K562 (cell line): Measurements from ENCODE around the gene CTCF. TPM values are rescaled to one million over a fixed set of nuclear protein-coding genes. Genes with fewer than 3 reads are reported as not detected.

Source experiments
- CXXC5 ChIP-seq: fragments of 250-450 bp; sonication (Bioruptor Pico); IDR thresholded peaks from 2 replicates; pipeline ENCODE4 v1.8.0; 2022; ENCODE audit warnings: inconsistent platforms, mild to moderate bottlenecking, moderate library complexity
- E2F5 ChIP-seq: sonication (generic); formaldehyde crosslinking; IDR thresholded peaks from 2 replicates; pipeline ENCODE4 v1.8.0; 2022; ENCODE audit warnings: mild to moderate bottlenecking, missing genetic modification reagents
- HBP1 ChIP-seq: fragments of 450-650 bp; formaldehyde crosslinking; IDR thresholded peaks from 2 replicates; pipeline ENCODE4 v1.4.0; 2022; ENCODE audit warnings: missing genetic modification characterization
- HNRNPL ChIP-seq: fragments of 200-400 bp; formaldehyde crosslinking; IDR thresholded peaks from 2 replicates; pipeline ENCODE4 v1.6.1; 2017; ENCODE audit warnings: low read depth, mild to moderate bottlenecking, low read length
- L3MBTL2 ChIP-seq: fragments of 450-650 bp; IDR thresholded peaks from 2 replicates; pipeline ENCODE4 v1.6.1; 2016; ENCODE audit warnings: mild to moderate bottlenecking, moderate library complexity
- MAZ ChIP-seq, 2 experiments: fragments of 450-650 bp in 1 of 2; sonication (generic) in 1 of 2; formaldehyde crosslinking; IDR thresholded peaks in 1 of 2; conservative IDR thresholded peaks in 1 of 2; 2 replicates each; pipeline versions ENCODE4 v1.4.0 to v1.5.0; 2020; ENCODE audit warnings: mild to moderate bottlenecking in 1 of 2, missing genetic modification reagents in 1 of 2
- MTA3 ChIP-seq: fragments of 450-650 bp; formaldehyde crosslinking; IDR thresholded peaks from 2 replicates; pipeline ENCODE4 v1.6.1; 2017; ENCODE audit warnings: mild to moderate bottlenecking, borderline replicate concordance
- PCBP1 ChIP-seq: fragments of 200-400 bp; formaldehyde crosslinking; IDR thresholded peaks from 2 replicates; pipeline ENCODE4 v1.6.1; 2018; ENCODE audit warnings: mild to moderate bottlenecking, low read depth, low read length; ENCODE audit not compliant: poor library complexity, severe bottlenecking
- PYGO2 ChIP-seq: fragments of 450-650 bp; IDR thresholded peaks from 2 replicates; pipeline ENCODE4 v1.6.1; 2016; ENCODE audit warnings: mild to moderate bottlenecking, missing genetic modification characterization, moderate library complexity, missing compliant biosample characterization
- SAP30 ChIP-seq: fragments of 200-600 bp; sonication (generic); IDR thresholded peaks from 2 replicates; pipeline ENCODE4 v1.6.1; 2012; ENCODE audit warnings: borderline replicate concordance, low read depth, mild to moderate bottlenecking, moderate library complexity, low read length, control low read depth, inconsistent platforms; ENCODE audit not compliant: insufficient read depth, poor library complexity, severe bottlenecking
- SP2 ChIP-seq: IDR thresholded peaks from 2 replicates; pipeline ENCODE4 v1.6.1; 2011; ENCODE audit warnings: mild to moderate bottlenecking, low read depth, low read length, moderate library complexity; ENCODE audit not compliant: poor library complexity, severe bottlenecking; ENCODE audit errors: extremely low read depth
- TAF1 ChIP-seq: IDR thresholded peaks from 2 replicates; pipeline ENCODE4 v1.6.1; 2011; ENCODE audit warnings: mild to moderate bottlenecking, low read length, moderate library complexity; ENCODE audit not compliant: insufficient read depth, control insufficient read depth, severe bottlenecking; ENCODE audit errors: extremely low read depth
- TFAM ChIP-seq: fragments of 250-450 bp; sonication (Bioruptor Pico); conservative IDR thresholded peaks from 2 replicates; pipeline ENCODE4 v1.5.0; 2021; ENCODE audit warnings: mild to moderate bottlenecking, moderate library complexity
- TFE3 ChIP-seq: fragments of 450-650 bp; formaldehyde crosslinking; IDR thresholded peaks from 2 replicates; pipeline ENCODE4 v1.4.0; 2020; ENCODE audit warnings: mild to moderate bottlenecking, mixed read lengths
- YY1 ChIP-seq, 3 experiments: IDR thresholded peaks; 2 replicates each; pipeline ENCODE4 v1.6.1; 2011; ENCODE audit warnings: low read length in 2 of 3, mild to moderate bottlenecking in 2 of 3, moderate library complexity in 2 of 3, borderline replicate concordance in 1 of 3, control low read depth in 1 of 3, low read depth in 1 of 3; ENCODE audit not compliant: insufficient read depth in 3 of 3, insufficient replicate concordance in 2 of 3, control insufficient read depth in 1 of 3, insufficient read length in 1 of 3; ENCODE audit errors: extremely low read depth in 1 of 3
- ZNF121 ChIP-seq: sonication (generic); formaldehyde crosslinking; conservative IDR thresholded peaks from 2 replicates; pipeline ENCODE4 v1.8.0; 2022; ENCODE audit warnings: missing genetic modification reagents
- ZNF124 ChIP-seq: sonication (generic); formaldehyde crosslinking; IDR thresholded peaks from 2 replicates; pipeline ENCODE4 v1.8.1; 2022; ENCODE audit warnings: missing genetic modification reagents
- ZNF140 ChIP-seq: fragments of 250-450 bp; sonication (Bioruptor Pico); IDR thresholded peaks from 2 replicates; pipeline ENCODE4 v1.8.0; 2021; ENCODE audit warnings: moderate library complexity, mild to moderate bottlenecking, inconsistent platforms
- polyA plus RNA-seq, 8 experiments: library from polyadenylated mRNA; depleted of rRNA in 4 of 8; stranded (reverse) in 5 of 8; unstranded in 3 of 8; fragments of >200 nt; fragmentation: Nextera tagmentation in 2 of 8; fragmentation: Illumina TruSeq in 1 of 8; extraction: Ambion mirVana in 2 of 8; extraction: Trizol in 1 of 8; gene quantifications; 2 replicates each; pipeline versions ENCODE4 v1.2.1 to v1.2.3, GENCODE V29; 2011 to 2014; ENCODE audit warnings: inconsistent platforms in 1 of 8, missing spikeins in 1 of 8
- total RNA-seq, 7 experiments: library from RNA; depleted of rRNA in 6 of 7; stranded (reverse); fragments of >200 nt in 6 of 7; fragmentation: Illumina TruSeq in 2 of 7; extraction: Trizol in 2 of 7; gene quantifications; 2 replicates each; pipeline versions ENCODE4 v1.2.1 to v1.2.3, GENCODE V29; 2011 to 2021; ENCODE audit warnings: low replicate concordance in 1 of 7

Gene CTCF
- total and polyA plus RNA-seq, 9 of the 15 experiments (the other 6 are each of a cell fraction or from before 2014, with no cell fraction given): 7.8 to 49.2 (median 33.9) TPM

- TF ChIP-seq CXXC5 (CRISPR knock-in tag): peak; percentile 78
- TF ChIP-seq L3MBTL2: peak; percentile 72
- TF ChIP-seq MAZ (CRISPR knock-in tag; conservative IDR thresholded peaks at IDR 0.05 in 1 of 2, IDR thresholded peaks at IDR 0.05 in 1 of 2): peak in 1 of 2 experiments; percentile 61; a peak in 2 of 4 replicates
- peak; percentile 90 for TF ChIP-seq HNRNPL
- TF ChIP-seq TAF1: peak; percentile 2
- TF ChIP-seq TFE3 (CRISPR knock-in tag): no peak
- TF ChIP-seq PCBP1: no peak
- TF ChIP-seq ZNF140 (CRISPR knock-in tag): no peak
- TF ChIP-seq SAP30: no peak
- TF ChIP-seq ZNF124 (CRISPR knock-in tag): no peak
- TF ChIP-seq E2F5 (CRISPR knock-in tag): no peak
- peak; percentile 27; the same call in 1 of the 2 replicates for TF ChIP-seq ZNF121
- TF ChIP-seq SP2: no peak
- TF ChIP-seq TFAM (CRISPR knock-in tag): no peak
- TF ChIP-seq MTA3: no peak
- peak in 1 of 3 experiments; percentile 37 for TF ChIP-seq YY1 (IDR thresholded peaks at IDR 0.05; ENCODE audit: borderline replicate concordance in 1 of 3, control insufficient read depth in 1 of 3, extremely low read depth in 1 of 3, insufficient read depth in 3 of 3, insufficient read length in 1 of 3, insufficient replicate concordance in 2 of 3, low read depth in 1 of 3, low read length in 2 of 3)
- TF ChIP-seq PYGO2: no peak
- TF ChIP-seq HBP1: 0 out of 2 replicates have a peak, but pooled peaks have one; percentile 18
Observed at GRCh38 chr16:67528870-67529581, 33.3 kb upstream of the CTCF start (continued).
